ENCODE measurements around the gene DENND1A. TPM values are rescaled to one million over a fixed set of nuclear protein-coding genes. Genes with fewer than 3 reads are reported as not detected.

The DENND1A gene
- total RNA-seq, 4 donors from 2014 or later = 17.6 to 33.8 (median 22.9) TPM

- TF ChIP-seq CTCF (IDR thresholded peaks at IDR 0.05; ENCODE audit: low read depth) = no peak
Measured at GRCh38 chr9:123422635-123423310, 507.2 kb downstream of the DENND1A start.

- no peak for TF ChIP-seq CTCF (IDR thresholded peaks at IDR 0.05; ENCODE audit: low read depth)
Measured at GRCh38 chr9:123421801-123422455, 508.0 kb downstream of the DENND1A start.

GRCh38 chr9:123421186-123421585 is 508.7 kb downstream of the DENND1A start:
- no peak for TF ChIP-seq CTCF (IDR thresholded peaks at IDR 0.05; ENCODE audit: low read depth)

- TF ChIP-seq CTCF (IDR thresholded peaks at IDR 0.05; ENCODE audit: low read depth) = no peak
Measured at GRCh38 chr9:123420592-123421111, 509.3 kb downstream of the DENND1A start.

GRCh38 chr9:123419721-123420591 is 510.0 kb downstream of the DENND1A start:
- TF ChIP-seq CTCF (IDR thresholded peaks at IDR 0.05; ENCODE audit: low read depth) = no peak

GRCh38 chr9:123419091-123419490 is 510.8 kb downstream of the DENND1A start:
- no peak for TF ChIP-seq CTCF (IDR thresholded peaks at IDR 0.05; ENCODE audit: low read depth)

GRCh38 chr9:123418506-123418905 is 511.4 kb downstream of the DENND1A start:
- no peak for TF ChIP-seq CTCF (IDR thresholded peaks at IDR 0.05; ENCODE audit: low read depth)

Measured in subcutaneous adipose tissue (tissue), 4 donors.